VCaP (cell line): ENCODE measurements around the gene DENND2A.

Experiments
- H3K27ac ChIP-seq: fragments of 450-650 bp; 2 replicates; pipeline ENCODE4 v1.5.1; 2017
- CTCF ChIP-seq: fragments of 450-650 bp; conservative IDR thresholded peaks from 2 replicates; pipeline ENCODE4 v1.5.1; 2017; ENCODE audit warnings: mild to moderate bottlenecking, moderate library complexity

Gene DENND2A

DNA sequence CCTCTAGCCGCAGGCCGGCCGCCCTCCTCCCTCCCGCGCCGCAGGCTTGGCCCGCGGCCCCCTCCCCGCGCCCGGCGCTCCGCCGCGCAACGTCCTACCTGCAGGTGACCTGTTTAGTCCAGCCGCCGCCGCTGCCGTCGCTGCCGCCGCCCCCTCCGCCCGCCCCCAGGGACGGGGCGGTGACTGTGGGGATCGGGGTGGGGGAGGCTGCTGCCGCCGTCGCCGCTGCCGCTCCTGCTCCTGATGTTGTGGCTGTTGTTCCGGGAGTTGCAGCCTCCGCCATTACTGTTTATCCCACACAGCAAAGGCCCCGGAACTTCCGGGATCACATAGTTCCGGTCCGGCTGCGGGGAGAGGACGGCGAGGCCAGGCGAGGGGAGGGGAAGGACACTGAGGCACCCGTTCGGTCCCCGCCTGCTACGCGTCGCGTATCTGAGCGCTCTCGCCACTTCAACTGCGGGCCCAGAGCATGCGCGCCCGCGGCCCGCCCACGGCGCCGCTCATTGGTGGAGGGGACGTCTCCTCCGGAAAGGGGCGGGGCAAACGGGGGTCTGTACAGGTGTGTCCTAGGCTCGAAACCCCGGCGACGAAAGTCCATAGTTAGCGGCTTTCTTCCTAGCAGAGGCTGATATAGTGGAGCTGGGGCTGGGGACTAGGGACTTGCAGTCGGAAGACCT is 161.4 kb downstream of the DENND2A start, which contains the start of gene MKRN1:
TSS of gene MKRN1 (minus strand) at position 444 of the 677 bp plus-strand sequence. CDS start at position 283, 161 bp downstream.
- TF ChIP-seq CTCF = no peak
- peak within 1 kb of the TSS; percentile 98 for H3K27ac ChIP-seq

GRCh38 chr7:140478246-140479061 is 162.2 kb downstream of the DENND2A start:
- no peak for TF ChIP-seq CTCF
- H3K27ac ChIP-seq = peak overlapping the region; percentile 98

DNA sequence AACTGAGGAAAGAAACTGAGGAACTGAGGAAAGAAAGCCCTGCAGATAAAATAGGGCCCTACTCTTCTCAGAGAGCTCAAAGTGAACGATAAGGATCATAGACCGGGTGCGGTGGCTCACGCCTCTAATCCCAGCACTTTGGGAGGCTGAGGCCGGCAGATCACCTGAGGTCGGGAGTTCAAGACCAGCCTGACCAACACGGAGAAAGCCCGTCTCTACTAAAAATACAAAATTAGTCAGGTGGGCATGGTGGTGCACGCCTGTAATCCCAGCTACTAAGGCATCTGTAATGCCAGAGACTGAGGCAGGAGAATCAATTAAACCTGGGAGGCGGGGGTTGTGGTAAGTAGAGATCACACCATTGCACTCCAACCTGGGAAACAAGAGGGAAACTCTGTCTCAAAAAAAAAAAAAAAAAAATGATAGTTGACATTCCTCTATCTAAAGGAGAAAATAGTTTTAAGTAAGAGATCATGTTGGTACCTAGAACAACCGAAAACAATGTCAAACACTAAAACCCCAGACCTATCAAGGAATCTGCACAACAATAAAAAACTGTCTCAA is 163.8 kb downstream of the DENND2A start:
- no peak for TF ChIP-seq CTCF
- H3K27ac ChIP-seq = peak overlapping the region; percentile 98

DNA sequence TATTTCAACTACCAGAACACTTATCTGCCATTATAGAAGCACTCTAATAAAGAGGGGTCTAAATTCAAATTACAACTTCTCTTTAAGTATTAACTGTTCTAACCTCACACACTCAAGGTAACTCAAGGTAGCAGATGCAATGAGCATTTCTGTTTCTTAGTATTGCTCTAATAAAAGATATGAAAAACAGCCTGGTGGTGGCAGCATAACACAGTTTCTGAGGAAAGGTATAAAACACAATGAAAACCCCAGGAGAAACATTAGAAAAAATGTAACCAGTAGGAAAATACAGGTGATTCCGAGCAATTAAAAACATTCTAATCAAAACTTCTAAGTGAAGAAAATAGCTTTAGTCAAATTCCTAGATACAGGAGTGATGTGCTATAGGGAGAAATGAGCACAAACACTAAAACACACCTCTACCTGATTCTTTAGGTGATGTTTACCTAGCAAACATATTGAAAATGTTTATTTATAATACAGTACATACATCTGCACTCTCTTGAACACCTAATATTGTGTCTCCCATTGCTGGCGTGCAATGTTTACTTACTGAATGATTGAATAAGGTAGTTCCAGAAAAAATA is 164.8 kb downstream of the DENND2A start:
- peak overlapping the region; percentile 98 for H3K27ac ChIP-seq

More for the DNA sequence above, 164.8 kb downstream of the DENND2A start:
- peak; percentile 83 for TF ChIP-seq CTCF
